Mammary epithelial cell (primary cell): ENCODE data around the gene SPSB4.
A peak's percentile ranks its signal among the peaks of the same experiment; 100 is the strongest.

Experiments
- EZH2 ChIP-seq: IDR thresholded peaks from 2 replicates; pipeline ENCODE4 v1.6.1; 2012; ENCODE audit warnings: low read length, inconsistent platforms, borderline replicate concordance
- TF ChIP-seq, protein P1 (sequence below), 2 donors: IDR thresholded peaks in 1 of 2; conservative IDR thresholded peaks in 1 of 2; 2 replicates each; pipeline ENCODE4 v1.5.1; 2011 to 2012; ENCODE audit warnings: inconsistent platforms in 2 of 2, low read length in 2 of 2, mild to moderate bottlenecking in 2 of 2, control low read depth in 1 of 2, low read depth in 1 of 2; ENCODE audit not compliant: insufficient read depth in 1 of 2; ENCODE audit errors: extremely low read depth in 1 of 2

DNA sequence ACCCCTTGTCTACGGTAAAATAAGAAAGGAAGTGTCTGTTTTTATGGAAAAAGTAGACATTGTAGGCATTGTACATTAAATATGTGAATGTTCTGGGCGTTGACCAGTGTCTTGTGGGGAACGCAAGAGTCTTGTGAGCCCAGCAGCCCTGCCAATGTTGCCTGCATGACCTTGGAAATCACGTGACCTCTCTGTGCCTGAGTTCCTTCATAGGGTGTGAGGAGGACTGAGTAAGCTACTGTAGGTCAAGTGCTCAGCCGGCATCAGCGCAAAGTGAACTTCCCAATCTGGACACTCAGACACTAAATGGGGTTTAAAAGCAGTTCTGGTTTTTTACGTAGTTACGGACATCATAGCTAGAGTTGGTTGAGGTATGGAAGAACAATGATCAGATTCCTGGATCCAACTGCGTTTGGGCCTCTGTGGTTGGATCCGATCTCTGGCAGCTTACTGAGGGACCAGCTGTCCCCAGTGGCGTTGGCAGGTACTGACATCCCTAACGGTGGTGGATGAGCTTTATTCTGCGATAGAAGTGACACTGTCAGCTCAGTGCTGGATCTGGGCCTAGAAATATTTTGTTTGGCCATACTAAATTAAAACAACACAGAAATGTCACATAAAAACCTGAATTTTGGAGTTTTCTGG is 63.8 kb downstream of the SPSB4 start:
- no peak for TF ChIP-seq EZH2
- TF ChIP-seq, protein P1, sequence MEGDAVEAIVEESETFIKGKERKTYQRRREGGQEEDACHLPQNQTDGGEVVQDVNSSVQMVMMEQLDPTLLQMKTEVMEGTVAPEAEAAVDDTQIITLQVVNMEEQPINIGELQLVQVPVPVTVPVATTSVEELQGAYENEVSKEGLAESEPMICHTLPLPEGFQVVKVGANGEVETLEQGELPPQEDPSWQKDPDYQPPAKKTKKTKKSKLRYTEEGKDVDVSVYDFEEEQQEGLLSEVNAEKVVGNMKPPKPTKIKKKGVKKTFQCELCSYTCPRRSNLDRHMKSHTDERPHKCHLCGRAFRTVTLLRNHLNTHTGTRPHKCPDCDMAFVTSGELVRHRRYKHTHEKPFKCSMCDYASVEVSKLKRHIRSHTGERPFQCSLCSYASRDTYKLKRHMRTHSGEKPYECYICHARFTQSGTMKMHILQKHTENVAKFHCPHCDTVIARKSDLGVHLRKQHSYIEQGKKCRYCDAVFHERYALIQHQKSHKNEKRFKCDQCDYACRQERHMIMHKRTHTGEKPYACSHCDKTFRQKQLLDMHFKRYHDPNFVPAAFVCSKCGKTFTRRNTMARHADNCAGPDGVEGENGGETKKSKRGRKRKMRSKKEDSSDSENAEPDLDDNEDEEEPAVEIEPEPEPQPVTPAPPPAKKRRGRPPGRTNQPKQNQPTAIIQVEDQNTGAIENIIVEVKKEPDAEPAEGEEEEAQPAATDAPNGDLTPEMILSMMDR (conservative IDR thresholded peaks at IDR 0.05 in 1 of 2, IDR thresholded peaks at IDR 0.05 in 1 of 2; ENCODE audit: extremely low read depth in 1 of 2, insufficient read depth in 1 of 2, low read depth in 1 of 2, low read length in 2 of 2) = peak; percentile 28 to 39
